ENCODE results near the gene PLCB4. TPM values are rescaled to one million over a fixed set of nuclear protein-coding genes. Genes with fewer than 3 reads are reported as not detected.

Gene PLCB4
- total RNA-seq, 1 donor from 2014 or later = 0.23 TPM

DNA sequence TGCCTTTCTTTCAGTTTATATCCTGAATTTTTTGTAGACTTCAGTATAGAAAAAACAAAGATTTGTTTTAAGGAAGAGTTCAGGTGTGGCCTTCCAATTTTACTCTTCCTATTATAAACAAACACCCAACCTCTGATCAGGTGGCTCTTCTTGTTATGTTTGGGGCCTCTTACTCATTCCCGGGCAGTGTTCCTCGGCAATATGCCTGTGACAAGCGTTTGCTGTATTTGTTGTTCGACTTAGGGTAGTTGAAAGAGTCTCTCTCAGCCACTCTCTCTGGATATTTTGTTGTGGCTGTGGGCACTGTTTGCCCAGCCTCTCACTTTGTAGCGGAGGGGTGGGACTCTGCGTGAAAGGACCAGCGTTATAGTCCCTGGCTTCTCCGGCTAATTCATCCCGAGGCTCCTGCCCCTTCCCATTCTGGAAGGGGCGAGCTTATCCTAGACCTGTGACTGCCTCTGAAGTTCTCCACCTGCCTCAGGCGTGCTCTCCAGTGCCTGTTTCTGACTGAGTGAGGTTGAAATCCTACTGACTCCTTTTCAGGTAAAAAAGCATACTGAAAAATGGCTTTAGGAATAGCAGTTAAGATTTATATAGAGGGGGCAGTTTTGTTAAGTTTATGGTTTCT lies 97.4 kb downstream of the PLCB4 start:
- DNase-seq (ENCODE audit: low spot score) (no peak), ATAC-seq (no peak)

DNA sequence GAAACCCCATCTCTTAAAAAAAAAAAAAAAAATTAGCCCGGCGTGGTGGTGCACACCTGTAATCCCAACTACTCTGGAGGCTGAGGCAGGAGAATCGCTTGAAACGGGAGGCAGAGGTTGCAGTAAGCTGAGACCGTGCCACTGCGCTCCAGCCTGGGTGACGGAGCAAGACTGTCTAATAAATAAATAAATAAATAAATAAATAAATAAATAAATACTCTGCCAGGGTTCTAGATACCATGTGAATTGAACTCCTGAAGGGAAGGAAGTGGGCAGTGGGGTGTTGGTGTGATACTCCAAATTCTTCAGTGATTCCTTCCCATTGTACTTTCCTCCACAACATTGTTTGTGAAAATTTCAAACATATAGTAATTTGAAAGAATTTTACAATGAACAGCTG lies 100.5 kb downstream of the PLCB4 start:
- no peak for ATAC-seq
- no peak for DNase-seq (ENCODE audit: low spot score)

DNA sequence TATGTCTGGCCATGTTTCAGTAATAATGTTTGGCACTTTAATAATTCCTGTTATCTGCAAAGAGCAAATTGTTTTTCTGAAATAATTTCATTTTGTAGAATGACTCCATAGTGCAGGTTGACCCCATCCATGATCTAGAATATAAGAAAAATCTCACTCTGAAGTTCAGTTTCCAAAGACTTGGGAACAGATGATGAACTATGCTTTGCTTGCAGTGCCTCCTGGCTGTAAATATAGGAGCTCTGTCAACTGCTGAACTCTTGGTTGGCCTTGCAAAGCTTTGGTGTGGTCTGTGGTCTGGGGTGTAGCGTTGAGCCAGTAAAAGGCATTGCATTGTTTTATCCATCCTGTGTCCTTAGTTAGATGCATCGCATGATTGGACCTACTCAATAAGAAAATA lies 104.0 kb downstream of the PLCB4 start:
- DNase-seq (ENCODE audit: low spot score) (no peak), ATAC-seq (no peak)

DNA sequence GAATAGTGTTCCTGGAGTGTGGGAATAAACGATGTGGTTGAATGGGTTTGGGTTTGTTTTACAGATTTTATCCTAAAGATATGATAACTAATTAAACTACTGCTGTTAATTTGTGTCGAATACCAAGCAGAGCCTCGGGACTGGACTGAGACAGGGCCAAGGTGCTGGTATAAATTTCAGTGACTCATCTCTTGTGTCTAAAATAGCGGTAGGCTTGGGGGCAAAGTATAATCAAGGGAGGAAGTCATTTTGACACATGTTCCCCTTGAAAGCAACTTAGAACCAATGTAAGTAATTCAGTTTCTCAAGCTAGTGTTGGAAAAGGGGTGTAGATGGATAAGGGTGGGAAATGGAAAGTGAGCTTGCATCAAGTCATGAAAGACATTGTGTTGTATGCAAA lies 108.4 kb downstream of the PLCB4 start:
- no peak for ATAC-seq
- no peak for DNase-seq (ENCODE audit: low spot score)

DNA sequence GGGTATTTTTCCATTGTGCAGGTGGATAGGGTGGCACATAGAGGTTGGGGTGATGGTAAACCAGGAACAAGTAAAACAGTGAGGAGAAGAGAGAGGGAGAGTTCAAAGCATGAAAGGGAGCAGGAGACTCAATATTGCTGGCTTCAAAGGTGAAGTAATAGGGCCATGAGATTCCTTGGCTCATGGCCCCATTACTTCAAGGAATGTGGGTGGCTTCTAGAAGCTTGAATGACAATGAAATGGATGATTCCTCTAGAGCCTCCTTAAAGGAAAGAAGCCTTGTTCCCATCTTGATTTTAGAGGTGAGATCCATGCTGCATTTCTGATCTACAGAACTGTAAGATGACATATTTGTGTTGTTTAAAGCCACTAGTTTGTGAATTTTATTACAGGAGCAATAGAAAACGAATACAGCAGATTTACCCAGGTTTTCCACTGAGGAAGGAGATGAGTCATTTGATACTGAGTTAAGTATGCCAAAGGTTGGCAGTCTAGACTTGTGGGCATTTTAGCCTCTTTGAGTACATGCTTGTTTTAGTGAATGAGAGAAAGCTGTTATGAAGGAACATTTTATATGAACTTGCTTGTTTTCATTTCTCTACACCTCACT lies 110.4 kb downstream of the PLCB4 start:
- ATAC-seq (no peak), DNase-seq (ENCODE audit: low spot score) (no peak)

DNA sequence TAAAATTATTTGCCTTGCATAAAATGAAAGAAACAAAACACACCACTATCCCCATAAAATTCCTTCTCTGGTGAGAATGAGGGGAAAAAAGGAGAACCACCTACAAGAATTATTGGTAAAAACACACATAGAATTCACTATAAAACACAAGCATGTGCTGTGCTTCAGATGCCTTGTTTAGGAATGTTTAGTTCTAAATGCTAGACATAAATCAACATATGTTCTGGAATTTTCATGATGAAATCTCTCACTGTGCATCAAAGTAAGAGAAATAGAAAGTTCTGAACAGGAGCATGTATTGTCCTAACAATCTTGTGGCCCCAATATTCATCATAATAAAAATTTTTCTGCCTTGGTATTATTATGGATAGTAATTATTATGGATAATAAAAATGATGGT lies 111.0 kb downstream of the PLCB4 start:
- DNase-seq (ENCODE audit: low spot score) (no peak), ATAC-seq (no peak)

DNA sequence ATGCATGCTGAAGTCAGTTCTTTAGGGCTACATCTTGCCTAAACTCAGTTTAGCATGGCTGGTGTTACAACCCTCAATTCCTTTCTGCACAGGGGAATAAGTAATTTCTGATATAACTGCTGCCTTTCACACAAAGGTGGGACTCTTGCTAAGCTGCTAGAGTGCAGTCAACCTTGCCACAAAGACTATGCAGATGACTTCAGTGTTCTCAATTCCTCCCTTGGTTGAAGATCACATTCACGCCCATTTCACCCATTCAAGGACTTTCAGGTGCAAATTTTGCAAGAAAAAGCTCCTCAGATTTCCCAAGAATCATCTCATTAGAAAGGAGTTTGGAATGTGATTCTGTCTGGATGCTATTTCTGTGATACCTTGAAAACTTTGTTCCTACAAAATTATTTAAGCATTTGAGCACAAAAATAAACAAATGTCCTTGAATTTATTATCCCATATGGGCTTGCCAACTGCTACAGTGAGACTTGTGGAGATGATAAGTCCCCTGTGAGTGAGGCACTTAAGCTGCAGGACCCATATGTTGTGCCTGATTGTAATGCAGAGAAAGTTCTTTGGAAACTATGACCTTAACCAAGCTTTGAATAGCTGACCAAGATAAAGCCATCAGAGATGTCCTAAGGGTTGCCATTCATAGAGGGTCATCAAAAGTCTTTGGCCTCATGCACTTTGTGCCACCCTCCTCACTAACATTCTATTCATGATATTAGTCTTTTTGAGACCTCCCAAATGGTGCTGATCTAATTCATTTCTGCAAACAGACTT lies 111.8 kb downstream of the PLCB4 start:
- no peak for ATAC-seq
- no peak for DNase-seq (ENCODE audit: low spot score)

DNA sequence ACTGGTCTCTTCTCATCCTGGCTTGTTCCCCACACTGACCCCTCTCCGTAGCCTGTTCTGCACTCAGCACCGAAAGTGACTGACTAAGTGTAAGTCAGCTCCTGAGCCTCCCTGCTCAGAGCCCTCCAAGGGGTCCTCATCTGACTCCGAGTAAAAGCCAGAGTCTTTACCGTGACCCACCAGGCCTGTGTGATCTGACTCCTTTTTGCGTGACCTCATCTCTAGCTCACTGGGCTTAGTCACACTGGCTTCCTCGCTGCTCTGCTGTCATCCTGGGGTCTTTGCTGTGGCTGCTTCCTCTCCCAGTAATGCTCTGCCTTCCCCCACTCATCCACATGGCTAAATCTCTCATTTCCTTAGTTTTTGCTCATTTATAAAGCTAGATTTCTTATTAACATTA lies 116.6 kb downstream of the PLCB4 start:
- DNase-seq (ENCODE audit: low spot score) (no peak), ATAC-seq (no peak)

DNA sequence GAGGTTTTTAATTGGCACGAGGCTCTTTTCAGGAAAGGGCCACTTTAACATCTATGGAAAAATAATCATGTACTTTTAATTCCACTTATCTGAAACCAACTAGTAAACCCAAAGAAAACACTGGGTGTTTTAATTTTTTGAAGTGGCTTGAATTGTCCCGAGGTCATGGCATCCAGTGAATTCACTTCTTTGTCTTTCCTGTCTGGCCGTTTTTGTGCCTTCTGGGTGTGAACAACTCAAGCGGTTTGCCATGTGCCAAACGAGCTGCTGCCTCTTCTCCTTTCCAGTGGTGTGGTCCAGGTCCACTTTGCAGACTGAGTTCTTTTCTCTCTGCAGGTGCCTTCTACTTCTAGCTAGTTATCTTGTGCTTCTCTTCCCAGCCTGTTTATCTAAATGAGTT lies 117.5 kb downstream of the PLCB4 start:
- ATAC-seq (no peak), DNase-seq (ENCODE audit: low spot score) (no peak)

DNA sequence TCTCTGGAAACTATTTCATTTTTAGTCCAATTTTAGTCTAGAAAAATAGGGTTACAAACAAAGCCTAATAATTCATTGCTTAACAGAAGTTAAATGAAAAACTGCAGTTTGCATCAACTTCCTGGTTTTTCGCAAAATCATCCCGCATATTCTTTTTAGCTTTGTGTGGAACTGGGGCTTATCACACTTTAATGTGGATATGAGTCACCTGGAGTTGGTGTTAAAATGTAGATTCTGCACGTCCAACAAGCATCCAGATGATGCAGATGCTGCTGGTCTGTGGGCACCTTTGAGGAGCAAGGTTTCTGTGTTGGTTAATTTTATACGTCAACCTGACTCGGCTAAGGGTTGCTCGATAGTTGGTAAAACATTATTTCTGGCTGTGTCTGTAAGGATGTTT lies 126.1 kb downstream of the PLCB4 start:
- DNase-seq (ENCODE audit: low spot score) (no peak), ATAC-seq (no peak)

DNA sequence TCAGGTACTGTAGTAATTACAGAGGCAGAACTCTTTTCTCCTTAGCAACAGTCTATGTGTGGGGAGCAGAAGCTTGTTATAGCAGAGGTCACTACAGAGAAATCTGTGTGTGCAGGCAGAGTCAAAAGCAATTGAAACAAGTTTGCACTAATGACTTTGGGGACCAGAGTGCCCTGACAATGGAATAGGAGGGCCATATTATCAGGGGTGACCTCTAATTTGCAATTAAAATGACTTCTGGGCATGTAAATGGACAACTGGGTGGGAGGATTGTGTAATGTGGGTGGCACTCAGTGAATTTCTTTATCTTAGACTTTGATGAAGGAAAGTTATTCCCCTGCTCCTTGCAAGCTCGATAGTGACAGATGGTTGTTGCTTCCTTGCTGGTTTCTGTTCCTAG lies 127.2 kb downstream of the PLCB4 start:
- no peak for ATAC-seq
- no peak for DNase-seq (ENCODE audit: low spot score)

DNA sequence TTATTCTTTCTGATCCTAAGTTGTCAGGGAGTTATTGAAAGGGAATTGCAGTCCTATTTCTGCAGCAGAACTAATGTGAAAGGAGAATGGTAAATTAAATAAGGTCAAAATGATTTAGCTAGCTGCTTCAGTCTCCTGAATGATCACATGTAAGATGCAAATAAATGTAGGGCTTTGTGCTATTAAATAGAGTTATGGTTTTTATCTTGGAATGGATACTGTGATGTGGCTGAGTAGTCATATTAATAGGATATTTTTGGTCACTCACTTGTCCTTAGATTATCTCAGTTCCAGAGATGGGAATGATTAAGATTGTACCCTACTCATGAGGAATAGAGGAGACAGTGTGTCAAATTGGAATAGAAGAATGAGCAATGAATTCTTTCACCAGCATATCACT lies 129.6 kb downstream of the PLCB4 start:
- no peak for ATAC-seq
- no peak for DNase-seq (ENCODE audit: low spot score)

DNA sequence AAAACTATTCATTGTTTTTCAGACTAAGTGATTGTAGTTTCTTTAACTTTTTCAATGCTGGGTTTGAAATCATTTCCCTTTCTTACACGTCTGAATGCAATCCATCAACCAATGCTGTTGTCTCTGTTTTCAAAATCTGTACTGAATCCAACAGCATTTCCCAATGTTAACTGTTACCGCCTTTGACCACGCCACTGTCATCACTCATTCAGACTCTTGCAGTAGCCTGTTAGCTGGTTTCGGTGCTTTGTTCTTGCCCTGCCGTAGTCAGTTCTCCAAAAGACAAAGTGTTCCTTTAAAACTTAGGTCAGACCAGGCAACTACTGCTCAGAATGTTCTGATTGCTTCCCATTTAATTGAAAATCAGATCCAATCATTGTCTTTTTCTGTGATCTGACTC lies 131.3 kb downstream of the PLCB4 start:
- ATAC-seq = no peak
- DNase-seq (ENCODE audit: low spot score) = no peak

DNA sequence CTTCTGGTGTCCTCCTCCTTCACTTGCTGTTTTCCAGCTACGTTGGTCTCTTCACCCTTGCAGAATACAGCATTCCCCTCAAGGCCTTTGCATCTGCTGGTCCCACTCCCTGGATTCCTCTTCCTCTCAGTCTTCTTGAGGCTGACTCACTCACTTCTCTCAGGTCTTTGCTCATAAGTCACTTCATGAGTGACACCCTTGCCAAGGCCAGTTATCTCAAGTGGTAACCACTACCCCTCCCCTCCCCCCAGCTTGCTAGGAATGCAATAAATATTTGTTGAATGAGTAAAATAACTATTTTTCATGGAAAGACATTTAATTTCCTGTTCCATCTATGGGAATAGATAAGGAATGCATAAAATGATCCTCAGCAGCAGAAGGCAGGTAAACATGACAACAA lies 131.7 kb downstream of the PLCB4 start:
- ATAC-seq = no peak

DNA sequence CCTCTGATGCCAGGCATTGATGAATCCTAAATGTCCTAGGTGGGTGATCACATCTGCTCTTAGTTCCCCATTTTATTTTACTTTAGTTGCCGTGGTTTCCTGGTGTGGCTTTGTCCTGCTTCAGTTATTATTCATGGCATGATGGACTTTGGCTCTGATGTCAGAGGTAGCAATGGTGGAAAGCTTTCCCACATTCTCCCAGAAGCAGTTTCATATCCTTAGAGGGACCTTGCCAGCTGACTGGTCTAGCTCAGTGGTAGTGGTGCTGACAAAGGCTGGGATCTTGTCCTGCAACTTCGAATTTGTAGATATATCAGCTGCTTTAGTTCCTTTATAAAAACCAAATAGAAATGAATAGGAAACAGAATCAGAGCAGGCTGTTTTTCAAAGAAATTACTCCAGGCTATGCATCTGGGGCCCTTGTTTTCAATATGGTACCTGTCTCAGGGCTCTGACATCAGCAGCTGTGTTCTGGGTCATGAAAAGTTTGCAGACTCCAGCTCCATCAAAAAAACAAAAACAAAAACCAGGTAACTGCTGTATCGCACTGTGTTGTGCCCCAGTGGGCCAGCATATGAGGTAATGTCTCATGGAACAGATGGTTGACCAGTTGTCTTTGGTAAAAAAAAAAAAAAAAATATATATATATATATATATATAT lies 133.7 kb downstream of the PLCB4 start:
- DNase-seq (ENCODE audit: low spot score) = no peak
- ATAC-seq = no peak

More for the DNA sequence above, 131.7 kb downstream of the PLCB4 start:
- no peak for DNase-seq (ENCODE audit: low spot score)

DNA sequence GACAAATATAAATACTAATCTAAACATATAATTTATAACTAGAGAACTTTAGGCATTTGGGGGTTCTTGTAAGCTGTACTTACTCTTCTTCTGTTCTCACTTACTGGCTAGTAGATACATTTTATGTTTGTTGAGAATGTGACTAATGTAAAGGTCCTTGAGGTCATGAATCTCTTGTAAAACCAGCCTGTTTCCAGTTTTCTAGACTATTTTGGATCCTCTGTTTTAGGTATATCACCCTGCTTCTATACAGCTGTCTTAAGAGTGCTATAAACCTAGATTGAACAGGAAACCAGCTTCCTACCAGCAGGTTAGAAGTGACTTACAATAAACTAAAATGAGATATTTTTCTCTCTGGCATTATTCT lies 134.2 kb downstream of the PLCB4 start:
- no peak for ATAC-seq
- DNase-seq (ENCODE audit: low spot score) = no peak

DNA sequence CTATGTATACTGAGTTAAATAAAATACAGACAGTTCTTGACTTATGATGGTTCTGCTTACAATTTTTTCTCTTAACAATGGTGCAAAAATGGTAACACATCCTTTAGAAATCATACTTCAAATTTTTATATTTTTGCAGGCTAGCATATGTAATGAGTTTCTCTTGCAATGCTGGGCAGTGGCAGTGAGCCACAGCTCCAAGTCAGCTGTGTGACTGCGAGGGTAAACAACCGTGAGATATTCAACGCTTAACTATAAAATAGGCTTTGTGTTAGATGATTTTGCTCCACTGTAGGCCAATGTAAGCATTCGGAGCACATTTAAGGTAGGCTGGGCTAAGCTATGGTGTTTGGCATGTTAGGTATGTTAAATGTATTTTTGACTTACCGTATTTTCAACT lies 136.1 kb downstream of the PLCB4 start:
- DNase-seq (ENCODE audit: low spot score) = no peak
- no peak for ATAC-seq

DNA sequence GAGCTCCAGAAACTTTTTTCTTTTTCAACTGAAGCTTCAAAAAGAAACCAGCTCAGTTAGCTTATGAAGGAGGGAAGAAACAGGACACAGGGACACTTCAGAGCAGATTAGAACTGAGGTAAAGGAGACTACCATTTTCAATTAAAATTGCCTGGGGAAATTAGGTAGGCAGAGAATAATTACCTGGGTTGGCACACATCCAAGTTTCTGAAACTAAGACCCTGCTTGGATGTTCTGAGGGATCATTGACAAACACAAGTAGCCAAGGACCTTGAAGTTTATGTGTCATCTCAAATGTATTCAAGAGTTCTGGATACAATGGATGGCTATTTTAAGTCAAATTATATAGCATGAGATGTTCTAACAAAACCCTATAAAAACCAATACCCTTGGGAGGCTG lies 137.6 kb downstream of the PLCB4 start:
- DNase-seq (ENCODE audit: low spot score) (no peak), ATAC-seq (no peak)

DNA sequence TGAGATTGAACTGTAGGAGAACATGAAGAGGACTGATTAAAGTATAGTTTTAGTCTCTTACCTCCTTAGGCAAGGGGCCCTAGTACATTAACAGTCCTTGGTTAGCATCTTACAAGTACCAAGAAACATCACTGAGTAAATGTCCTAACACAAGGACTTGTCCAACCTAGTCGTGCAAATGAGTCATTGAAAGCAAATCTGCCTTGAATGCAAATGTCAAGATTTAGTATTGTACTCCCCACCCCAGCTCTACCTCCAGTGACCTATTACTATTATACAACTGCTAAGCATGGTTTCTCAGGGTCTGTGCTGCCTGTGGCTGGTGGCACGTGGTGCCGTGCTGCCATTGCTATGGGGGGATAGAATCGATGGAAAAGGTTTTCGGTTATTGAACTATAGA lies 138.4 kb downstream of the PLCB4 start:
- DNase-seq (ENCODE audit: low spot score) (no peak), ATAC-seq (no peak)

DNA sequence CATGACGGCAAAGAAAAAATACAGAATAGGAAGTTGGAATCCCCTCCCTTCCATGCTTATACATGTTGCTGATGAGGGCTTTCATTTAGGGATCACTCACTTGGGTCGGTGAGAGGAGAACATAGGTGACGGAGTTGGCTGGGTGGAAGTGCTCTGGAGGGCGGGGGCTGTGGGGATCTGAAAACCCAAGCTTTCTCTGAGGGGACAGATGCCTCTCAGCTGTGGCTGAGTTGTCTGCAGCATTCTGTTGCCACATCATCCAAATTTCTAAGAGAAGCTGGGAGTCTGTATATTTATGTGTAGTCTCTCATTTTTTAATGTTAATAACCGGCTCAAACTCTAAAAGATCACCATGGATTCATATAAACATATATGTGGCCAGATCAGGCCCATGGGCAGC lies 141.5 kb downstream of the PLCB4 start:
- no peak for ATAC-seq
- DNase-seq (ENCODE audit: low spot score) = no peak

DNA sequence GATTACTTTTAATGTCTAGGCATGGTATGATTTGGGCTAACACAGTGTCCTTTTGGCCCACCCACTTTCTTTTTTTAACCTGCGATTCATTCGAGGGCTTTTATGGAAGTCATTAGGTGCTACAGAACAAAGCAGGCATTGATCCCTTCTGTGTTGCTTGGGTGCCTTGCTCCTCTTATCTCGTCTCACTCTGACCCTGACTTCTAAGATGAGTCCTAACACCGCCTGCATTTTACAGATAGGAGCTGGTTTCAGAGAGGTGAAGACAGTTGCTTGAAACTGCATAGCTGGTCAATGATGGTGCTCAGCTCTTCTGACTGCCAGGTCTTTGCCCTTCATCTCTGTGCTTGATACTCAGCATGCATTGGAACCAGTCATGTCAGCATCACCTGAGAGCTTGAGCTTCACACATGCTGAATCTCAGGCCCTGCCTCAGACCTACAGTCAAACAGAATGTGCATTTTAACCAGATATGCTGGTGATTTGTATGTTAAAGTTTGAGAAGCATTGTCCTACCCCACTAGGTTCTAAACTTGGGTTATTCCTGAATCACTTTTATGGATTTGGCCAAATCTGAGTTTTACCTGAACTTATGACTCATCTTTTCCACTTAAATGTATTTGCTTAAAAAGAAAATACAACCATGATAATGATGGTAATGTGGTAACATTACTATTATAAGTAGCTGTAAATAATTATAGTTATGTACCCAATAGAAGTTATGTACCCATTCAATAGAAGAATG lies 142.3 kb downstream of the PLCB4 start:
- DNase-seq (ENCODE audit: low spot score) (no peak), ATAC-seq (no peak)
